ENCODE results near the gene AOPEP. TPM values are rescaled to one million over a fixed set of nuclear protein-coding genes. Genes with fewer than 3 reads are reported as not detected.
A peak's percentile ranks its signal among the peaks of the same experiment; 100 is the strongest.

The AOPEP gene
- total RNA-seq, 1 experiment from 2014 or later, result 15.0 TPM

DNA sequence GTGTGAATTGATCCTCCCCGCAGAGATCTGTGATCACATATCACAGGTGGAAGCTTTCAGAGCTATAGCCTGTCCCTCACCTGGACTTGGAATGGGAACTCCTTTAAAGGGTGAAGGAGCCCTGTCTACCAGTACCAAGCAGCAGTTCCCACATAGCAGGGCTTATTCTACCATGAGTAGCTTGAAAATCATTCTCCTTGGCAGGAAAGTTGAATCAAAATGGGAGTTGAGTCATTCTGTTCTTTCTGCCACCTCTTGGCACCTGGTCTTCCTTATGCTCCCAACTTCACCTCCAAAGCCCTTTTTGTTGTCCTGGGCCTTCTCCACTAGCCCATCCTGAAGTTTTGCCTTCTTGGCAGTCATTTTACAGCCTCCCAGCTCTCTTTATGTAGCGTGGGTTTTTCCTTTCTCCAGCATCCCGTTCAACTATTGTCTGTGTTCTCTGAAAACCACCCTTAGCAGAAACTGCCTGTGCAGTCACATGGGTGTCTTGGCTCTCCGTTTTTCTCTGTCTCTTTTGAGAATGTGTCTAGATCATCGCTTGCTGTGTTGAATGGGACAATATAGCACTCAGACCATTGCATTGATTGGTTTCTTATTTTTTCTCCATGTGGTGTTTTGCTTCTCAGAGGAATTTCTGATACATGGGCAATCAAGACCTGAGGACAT is 222.2 kb downstream of the AOPEP start:
- H3K27me3 ChIP-seq (ENCODE audit: insufficient read depth, low read length), result no peaks in the 10 kb centered on the region
- H3K9ac ChIP-seq (ENCODE audit: extremely low read depth, insufficient read length, low read length), result no peak overlapping the region
- H4K8ac ChIP-seq (replicated peaks; ENCODE audit: insufficient read length, low read depth, low read length), result no peak overlapping the region
- H3K4me1 ChIP-seq (ENCODE audit: insufficient read depth, low read length), result peaks cover 11% of the 10 kb centered on the region; the same call in 1 of the 2 replicates
- no peak overlapping the region for H3K14ac ChIP-seq (ENCODE audit: insufficient read depth, low read length)
- no peak overlapping the region for H2BK12ac ChIP-seq (ENCODE audit: insufficient read length, low read depth, low read length)
- H3K4me1 Mint-ChIP-seq, result peaks cover 51 to 52% of the 10 kb centered on the region in 2 experiments
- H2BK15ac ChIP-seq (ENCODE audit: low read depth, low read length), result no peak overlapping the region
- no peak overlapping the region for H3K56ac ChIP-seq (ENCODE audit: insufficient read length, low read depth, low read length)
- no peaks in the 10 kb centered on the region for H3K79me1 ChIP-seq (ENCODE audit: insufficient read depth, low read depth, low read length, poor library complexity, severe bottlenecking)
- H2BK20ac ChIP-seq (ENCODE audit: low read depth, low read length, poor library complexity, severe bottlenecking), result no peak overlapping the region
- no peak overlapping the region for H3K4ac ChIP-seq (ENCODE audit: low read depth, low read length)
- no peaks in the 10 kb centered on the region for H3K79me2 ChIP-seq (ENCODE audit: insufficient read depth, low read length)
- no CpG with 5 or more reads among the region's 5 CpGs for WGBS (ENCODE audit: extremely low coverage, insufficient read length, low lambda C conversion rate)
- H3K27me3 Mint-ChIP-seq (ENCODE audit: low read depth), result no peaks in the 10 kb centered on the region
- H3K36me3 Mint-ChIP-seq (ENCODE audit: insufficient read depth in 1 of 3, low read depth in 3 of 3), result no peaks in the 10 kb centered on the region
- DNase-seq, result no peak
- H3K18ac ChIP-seq (ENCODE audit: insufficient read length, low read depth, low read length), result no peak overlapping the region
- no peak overlapping the region for H3K27ac ChIP-seq (ENCODE audit: insufficient read length, low read depth, low read length)
- H4K91ac ChIP-seq (ENCODE audit: insufficient read length, low read depth, low read length), result no peak overlapping the region
- H3K4me3 Mint-ChIP-seq, result no peak overlapping the region; a peak in 1 of 5 replicates
- no peak overlapping the region for H3T11ph ChIP-seq (ENCODE audit: low read length)
- H4K5ac ChIP-seq (ENCODE audit: insufficient read length, low read depth, low read length), result no peak overlapping the region
- H3K27ac Mint-ChIP-seq, result peak overlapping the region in 1 of 3 experiments; percentile 9; a peak in 3 of 7 replicates
- no peaks in the 10 kb centered on the region for H4K20me1 ChIP-seq (ENCODE audit: control insufficient read depth, insufficient read depth, insufficient read length)
- H3K9me3 Mint-ChIP-seq, result no peaks in the 10 kb centered on the region
- H3K9me3 ChIP-seq (ENCODE audit: control insufficient read depth, low read depth, low read length), result no peaks in the 10 kb centered on the region
- H2AFZ ChIP-seq (ENCODE audit: low read length), result no peak overlapping the region
- no peak overlapping the region for H2BK120ac ChIP-seq (ENCODE audit: low read depth, low read length, poor library complexity, severe bottlenecking)
- no peak overlapping the region for H2BK5ac ChIP-seq (ENCODE audit: insufficient read length, low read length)
- no peak overlapping the region for H3K4me2 ChIP-seq (ENCODE audit: insufficient read depth, insufficient read length, low read length)
- no peak overlapping the region for H2AK5ac ChIP-seq (ENCODE audit: insufficient read length, low read length)
- TF ChIP-seq, protein P1, sequence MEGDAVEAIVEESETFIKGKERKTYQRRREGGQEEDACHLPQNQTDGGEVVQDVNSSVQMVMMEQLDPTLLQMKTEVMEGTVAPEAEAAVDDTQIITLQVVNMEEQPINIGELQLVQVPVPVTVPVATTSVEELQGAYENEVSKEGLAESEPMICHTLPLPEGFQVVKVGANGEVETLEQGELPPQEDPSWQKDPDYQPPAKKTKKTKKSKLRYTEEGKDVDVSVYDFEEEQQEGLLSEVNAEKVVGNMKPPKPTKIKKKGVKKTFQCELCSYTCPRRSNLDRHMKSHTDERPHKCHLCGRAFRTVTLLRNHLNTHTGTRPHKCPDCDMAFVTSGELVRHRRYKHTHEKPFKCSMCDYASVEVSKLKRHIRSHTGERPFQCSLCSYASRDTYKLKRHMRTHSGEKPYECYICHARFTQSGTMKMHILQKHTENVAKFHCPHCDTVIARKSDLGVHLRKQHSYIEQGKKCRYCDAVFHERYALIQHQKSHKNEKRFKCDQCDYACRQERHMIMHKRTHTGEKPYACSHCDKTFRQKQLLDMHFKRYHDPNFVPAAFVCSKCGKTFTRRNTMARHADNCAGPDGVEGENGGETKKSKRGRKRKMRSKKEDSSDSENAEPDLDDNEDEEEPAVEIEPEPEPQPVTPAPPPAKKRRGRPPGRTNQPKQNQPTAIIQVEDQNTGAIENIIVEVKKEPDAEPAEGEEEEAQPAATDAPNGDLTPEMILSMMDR (conservative IDR thresholded peaks at IDR 0.05), result no peak
- no peak overlapping the region for H3K23ac ChIP-seq (ENCODE audit: insufficient read length, low read depth, low read length)
- no peaks in the 10 kb centered on the region for H3K23me2 ChIP-seq (ENCODE audit: insufficient read length, low read depth, low read length, poor library complexity, severe bottlenecking)
